IMR-90 (cell line): ENCODE data around the gene TPM2. TPM values are rescaled to one million over a fixed set of nuclear protein-coding genes. Genes with fewer than 3 reads are reported as not detected.
A peak's percentile ranks its signal among the peaks of the same experiment; 100 is the strongest.

Experiments
- ATAC-seq: fragments of 200-7000 bp; cut with Tn5 transposase; 2 replicates; pipeline ENCODE4 v1.9.1; 2020; ENCODE audit warnings: low read depth, mild to moderate bottlenecking, moderate library complexity
- BruUV-seq: library from RNA; stranded (reverse); fragments of 400-500 nt; replicated peaks from 2 replicates; lab custom pipeline; 2021; lab: Mats Ljungman, UMichigan
- CTCF ChIA-PET: fragments of 300-600 bp; formaldehyde crosslinking; extraction: SDS; loops from one replicate; lab custom pipeline; 2021; ENCODE audit warnings: antibody characterized with exemption; lab: Yijun Ruan, JAX
- POLR2A ChIA-PET: fragments of 300-600 bp; sonication (Branson Sonifier 250); formaldehyde crosslinking; loops from one replicate; lab custom pipeline; 2022; ENCODE audit warnings: antibody characterized with exemption; ENCODE audit not compliant: unreplicated experiment; lab: Charles Lee
- DNase-seq: peaks from one replicate; pipeline ENCODE4 v3.0.0; 2013
- H2AFZ ChIP-seq: replicated peaks from 2 replicates; pipeline ENCODE3; 2013; ENCODE audit warnings: low read length, mild to moderate bottlenecking; ENCODE audit not compliant: poor library complexity
- H2AK5ac ChIP-seq: 2 replicates; pipeline ENCODE4 v1.6.1; 2013; ENCODE audit warnings: low read depth, low read length, inconsistent platforms
- H2AK9ac ChIP-seq: replicated peaks from 2 replicates; pipeline ENCODE3; 2013; ENCODE audit warnings: mild to moderate bottlenecking, low read depth, low read length, moderate library complexity; ENCODE audit not compliant: poor library complexity
- H2BK120ac ChIP-seq: 2 replicates; pipeline ENCODE4 v1.6.1; 2013; ENCODE audit warnings: low read depth, low read length, inconsistent platforms
- H2BK15ac ChIP-seq: 3 replicates; pipeline ENCODE4 v1.6.1; 2013; ENCODE audit warnings: low read depth, low read length, inconsistent platforms
- H2BK20ac ChIP-seq: 2 replicates; pipeline ENCODE4 v1.6.1; 2013; ENCODE audit warnings: low read depth, mild to moderate bottlenecking, inconsistent platforms, low read length, moderate library complexity
- H2BK5ac ChIP-seq: 2 replicates; pipeline ENCODE4 v1.6.1; 2013; ENCODE audit warnings: mild to moderate bottlenecking, low read depth, low read length, inconsistent platforms; ENCODE audit not compliant: poor library complexity, severe bottlenecking
- H3K14ac ChIP-seq: replicated peaks from 2 replicates; pipeline ENCODE4 v1.6.1; 2013; ENCODE audit warnings: low read depth, low read length, inconsistent platforms
- H3K18ac ChIP-seq: 2 replicates; pipeline ENCODE4 v1.6.1; 2013; ENCODE audit warnings: low read depth, low read length, control low read depth
- H3K23ac ChIP-seq: 2 replicates; pipeline ENCODE4 v1.6.1; 2013; ENCODE audit warnings: low read depth, low read length, inconsistent platforms
- H3K27ac ChIP-seq: 2 replicates; pipeline ENCODE4 v1.5.1; 2013; ENCODE audit warnings: mild to moderate bottlenecking, control low read depth, low read length; ENCODE audit not compliant: insufficient read depth
- H3K27me3 ChIP-seq: 2 replicates; pipeline ENCODE4 v1.6.1; 2013; ENCODE audit warnings: low read length; ENCODE audit not compliant: control insufficient read depth, insufficient read depth
- H3K36me3 ChIP-seq: 2 replicates; pipeline ENCODE4 v1.6.1; 2013; ENCODE audit warnings: low read length, mixed read lengths; ENCODE audit not compliant: control insufficient read depth, insufficient read depth
- H3K4ac ChIP-seq: 2 replicates; pipeline ENCODE4 v1.6.1; 2013; ENCODE audit warnings: low read depth, low read length, inconsistent platforms
- H3K4me1 ChIP-seq: 2 replicates; pipeline ENCODE4 v1.6.1; 2013; ENCODE audit warnings: low read length, mixed read lengths; ENCODE audit not compliant: control insufficient read depth, insufficient read depth
- H3K4me2 ChIP-seq: 2 replicates; pipeline ENCODE4 v1.6.1; 2013; ENCODE audit warnings: low read depth, mild to moderate bottlenecking, control low read depth, low read length, moderate library complexity
- H3K4me3 ChIP-seq: 2 replicates; pipeline ENCODE4 v1.5.1; 2013; ENCODE audit warnings: low read depth, mild to moderate bottlenecking, control low read depth, low read length, moderate library complexity; ENCODE audit not compliant: insufficient read depth
- H3K56ac ChIP-seq: 2 replicates; pipeline ENCODE4 v1.6.1; 2013; ENCODE audit warnings: low read length, inconsistent platforms; ENCODE audit not compliant: insufficient read depth; ENCODE audit errors: extremely low read depth
- H3K79me1 ChIP-seq, 2 experiments: 2 replicates each; pipeline ENCODE4 v1.6.1; 2013; ENCODE audit warnings: low read length in 2 of 2, inconsistent platforms in 1 of 2, low read depth in 1 of 2
- H3K9ac ChIP-seq: 2 replicates; pipeline ENCODE4 v1.6.1; 2013; ENCODE audit warnings: low read depth, low read length, control low read depth
- H3K9me1 ChIP-seq: 2 replicates; pipeline ENCODE4 v1.6.1; 2013; ENCODE audit warnings: low read length, inconsistent platforms; ENCODE audit not compliant: insufficient read depth
- H3K9me3 ChIP-seq: 2 replicates; pipeline ENCODE4 v1.6.1; 2013; ENCODE audit warnings: low read length; ENCODE audit not compliant: control insufficient read depth, insufficient read depth
- H4K20me1 ChIP-seq: 2 replicates; pipeline ENCODE4 v1.6.1; 2013; ENCODE audit warnings: low read length, inconsistent platforms; ENCODE audit not compliant: insufficient read depth
- H4K5ac ChIP-seq: 2 replicates; pipeline ENCODE4 v1.6.1; 2013; ENCODE audit warnings: mild to moderate bottlenecking, low read depth, low read length, control low read depth
- H4K8ac ChIP-seq, 2 experiments: 2 replicates each; pipeline ENCODE4 v1.6.1; 2013; ENCODE audit warnings: low read depth in 2 of 2, low read length in 2 of 2, control low read depth in 1 of 2, inconsistent platforms in 1 of 2
- H4K91ac ChIP-seq: 2 replicates; pipeline ENCODE4 v1.6.1; 2013; ENCODE audit warnings: low read depth, low read length, inconsistent platforms; ENCODE audit not compliant: insufficient read depth
- BHLHE40 ChIP-seq: fragments of 150-350 bp; IDR thresholded peaks from 2 replicates; pipeline ENCODE4 v1.6.1; 2016; ENCODE audit warnings: mild to moderate bottlenecking, low read depth, low read length
- CTCF ChIP-seq: conservative IDR thresholded peaks from 2 replicates; pipeline ENCODE4 v1.5.1; 2012; ENCODE audit warnings: mild to moderate bottlenecking, low read depth, low read length, improper control_type of control experiment
- MXI1 ChIP-seq: IDR thresholded peaks from 2 replicates; pipeline ENCODE4 v1.6.1; 2012; ENCODE audit warnings: low read depth, mild to moderate bottlenecking, low read length, moderate library complexity, borderline replicate concordance
- POLR2A ChIP-seq: IDR thresholded peaks from 2 replicates; pipeline ENCODE4 v1.6.1; 2012; ENCODE audit warnings: mild to moderate bottlenecking, low read depth, low read length
- RCOR1 ChIP-seq: IDR thresholded peaks from 2 replicates; pipeline ENCODE4 v1.6.1; 2012; ENCODE audit warnings: mild to moderate bottlenecking, low read length, improper control_type of control experiment; ENCODE audit not compliant: insufficient replicate concordance
- WGBS, 2 experiments: methylation state at CpG; one replicate each; pipeline versions ENCODE4 v1.1.5 to v1.1.7; 2013; ENCODE audit warnings: missing lambda C conversion rate in 2 of 2; ENCODE audit not compliant: insufficient read length in 1 of 2; ENCODE audit errors: extremely low coverage in 2 of 2; 5-methylcytosine and 5-hydroxymethylcytosine counted together
- dilution Hi-C: fragments of 300-500 bp; cut with HindIII; formaldehyde crosslinking; loops from one replicate; pipeline ENCODE4 v1.14.3; 2018; ENCODE audit warnings: low sequenced_read_pairs; ENCODE audit not compliant: unreplicated experiment
- in situ Hi-C: fragments of 300-500 bp; cut with MboI; formaldehyde crosslinking; loops from 3 replicates; pipeline ENCODE4 v1.14.3; 2019; ENCODE audit warnings: low sequenced_read_pairs, inconsistent platforms, mixed read lengths
- intact Hi-C: fragments of 100-400 bp; cut with micrococcal nuclease; formaldehyde crosslinking; loops from 2 replicates; pipeline ENCODE4 v1.10.0; 2022
- polyA plus RNA-seq, 3 experiments: library from polyadenylated mRNA; depleted of rRNA; stranded (reverse); fragments of >200 nt; gene quantifications; 2 replicates each; pipeline ENCODE4 v1.2.3, GENCODE V29; 2012; ENCODE audit warnings: low replicate concordance in 1 of 3
- total RNA-seq: library from RNA; depleted of rRNA; stranded (reverse); fragments of >200 nt; gene quantifications from 2 replicates; pipeline ENCODE4 v1.2.3, GENCODE V29; 2012
- TF ChIP-seq, protein P1 (sequence below): fragments of 150-350 bp; IDR thresholded peaks from 2 replicates; pipeline ENCODE4 v1.6.1; 2016; ENCODE audit warnings: low read depth, mild to moderate bottlenecking, low read length, moderate library complexity, borderline replicate concordance

Gene TPM2
- total and polyA plus RNA-seq, 2 of the 4 experiments (the other 2 are of a cell fraction), result 960 to 2,500 TPM

DNA sequence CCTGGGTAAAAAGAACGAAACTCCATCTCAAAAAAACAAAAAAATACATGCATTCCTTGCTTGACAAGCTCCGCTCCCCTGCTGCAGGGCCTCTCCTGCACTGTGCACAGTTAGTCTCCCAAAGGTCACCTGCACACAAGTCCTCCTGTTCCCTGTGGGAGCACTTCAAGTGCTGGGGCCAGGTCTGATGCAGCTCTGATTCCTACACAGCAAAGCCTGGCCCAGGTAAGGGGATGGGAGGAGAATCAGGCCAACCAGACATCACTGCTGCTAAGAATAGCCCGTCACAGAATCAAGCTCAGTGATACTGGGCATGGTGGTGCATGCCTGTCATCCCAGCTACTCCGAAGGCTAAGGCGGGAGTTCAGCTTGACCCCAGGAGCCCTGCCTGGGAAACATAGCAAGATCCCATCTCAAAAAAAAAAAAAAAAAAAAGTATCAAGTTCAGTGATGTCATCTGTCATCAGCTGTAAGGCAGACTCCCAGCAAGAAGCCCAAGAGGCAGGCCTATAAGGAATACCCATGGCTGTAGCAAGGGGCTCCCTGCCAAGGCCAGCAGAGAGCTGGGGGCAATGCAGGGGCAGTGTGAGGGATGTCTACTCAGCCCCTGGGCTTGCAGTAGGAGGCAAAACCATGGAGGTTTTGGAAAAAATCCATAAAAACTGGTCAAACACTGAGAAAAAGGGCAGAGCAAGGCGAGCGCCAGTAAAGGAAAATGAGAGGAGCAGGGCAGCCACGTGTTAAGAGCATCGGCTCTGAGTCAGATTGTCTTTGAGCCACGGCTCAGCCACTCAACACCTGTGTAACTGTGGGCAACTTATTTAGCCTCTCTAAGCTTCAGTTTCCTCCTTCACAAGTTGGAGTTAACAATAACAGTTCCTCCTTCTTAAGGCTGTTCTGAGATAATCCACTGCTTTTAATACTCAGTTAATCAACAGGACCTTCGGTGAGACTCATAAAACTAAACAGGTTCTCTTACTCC is 3.2 kb downstream of the TPM2 start:
- H2AK5ac ChIP-seq, result no peak overlapping the region
- peaks cover 82% of the 10 kb centered on the region for H4K20me1 ChIP-seq
- no peak overlapping the region for H2BK120ac ChIP-seq
- no peak overlapping the region for H2BK15ac ChIP-seq
- TF ChIP-seq RCOR1 (no peak), POLR2A (no peak), BHLHE40 (no peak), CTCF (no peak), MXI1 (peak; percentile 45; the same call in 1 of the 2 replicates)
- TF ChIP-seq, protein P1, sequence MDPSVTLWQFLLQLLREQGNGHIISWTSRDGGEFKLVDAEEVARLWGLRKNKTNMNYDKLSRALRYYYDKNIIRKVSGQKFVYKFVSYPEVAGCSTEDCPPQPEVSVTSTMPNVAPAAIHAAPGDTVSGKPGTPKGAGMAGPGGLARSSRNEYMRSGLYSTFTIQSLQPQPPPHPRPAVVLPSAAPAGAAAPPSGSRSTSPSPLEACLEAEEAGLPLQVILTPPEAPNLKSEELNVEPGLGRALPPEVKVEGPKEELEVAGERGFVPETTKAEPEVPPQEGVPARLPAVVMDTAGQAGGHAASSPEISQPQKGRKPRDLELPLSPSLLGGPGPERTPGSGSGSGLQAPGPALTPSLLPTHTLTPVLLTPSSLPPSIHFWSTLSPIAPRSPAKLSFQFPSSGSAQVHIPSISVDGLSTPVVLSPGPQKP, result no peak
- H3K14ac ChIP-seq, result peak overlapping the region; percentile 50
- peak overlapping the region; percentile 18 for H3K27ac ChIP-seq
- H3K56ac ChIP-seq, result peak overlapping the region; percentile 22; the same call in 1 of the 2 replicates
- H3K9ac ChIP-seq, result peak overlapping the region; percentile 58
- peaks cover 65% of the 10 kb centered on the region for H3K36me3 ChIP-seq
- BruUV-seq, result no TSS peak
- 68% methylated on average over 3 of the region's 11 CpGs; no CpG with 5 or more reads in 1 of the 2 experiments for WGBS, 2 experiments
- H4K91ac ChIP-seq, result no peak overlapping the region
- peak overlapping the region; percentile 98 for H2BK5ac ChIP-seq
- H3K79me1 ChIP-seq, result peaks cover 13 to 85% of the 10 kb centered on the region in 2 experiments
- dilution Hi-C loops (no loop called here), in situ Hi-C loops (no loop called here), intact Hi-C loops (loop anchor here (10.0 kb wide), 1 partner anchor 82 kb away; the partner anchor contains the start of gene TESK1)
- peaks cover 51% of the 10 kb centered on the region for H3K4me1 ChIP-seq
- H3K9me1 ChIP-seq, result peaks cover 41% of the 10 kb centered on the region
- H3K4me2 ChIP-seq, result peak overlapping the region; percentile 97
- peak overlapping the region; percentile 26 for H3K4me3 ChIP-seq
- H2AFZ ChIP-seq, result peak overlapping the region; percentile 17
- no peak overlapping the region for H2BK20ac ChIP-seq
- peak overlapping the region; percentile 34 for H2AK9ac ChIP-seq
- no peaks in the 10 kb centered on the region for H3K27me3 ChIP-seq
- no peaks in the 10 kb centered on the region for H3K9me3 ChIP-seq
- no peak overlapping the region for H4K5ac ChIP-seq
- ChIA-PET POLR2A (interaction anchor here (0.6 to 3.8 kb wide), 9 partner anchors 8 to 29 kb away, joined by 3 to 14 read pairs (median 5); partner anchors contain the start of genes CCDC107 and RMRP), CTCF (no interaction called here)
- H3K18ac ChIP-seq, result peak overlapping the region; percentile 8; the same call in 1 of the 2 replicates
- ATAC-seq (no peak), DNase-seq (peak; percentile 60)
- H4K8ac ChIP-seq, result no peak overlapping the region
- H3K4ac ChIP-seq, result no peak overlapping the region
- H3K23ac ChIP-seq, result peak overlapping the region; percentile 92
